GM12878 (cell line): Measurements from ENCODE around the gene RIOX2. TPM values are rescaled to one million over a fixed set of nuclear protein-coding genes. Genes with fewer than 3 reads are reported as not detected.

ENCODE experiments used
- ATAC-seq: fragments of 200-7000 bp; cut with Tn5 transposase; 3 replicates; pipeline ENCODE4 v1.9.1; 2020; ENCODE audit warnings: mild to moderate bottlenecking, moderate library complexity
- BruUV-seq: library from RNA; stranded (reverse); fragments of 400-500 nt; replicated peaks from 2 replicates; lab custom pipeline; 2021; lab: Mats Ljungman, UMichigan
- CTCF ChIA-PET: fragments of 300-600 bp; sonication (Branson Sonifier 250); formaldehyde crosslinking; extraction: SDS; loops from one replicate; lab custom pipeline; 2021; ENCODE audit warnings: inconsistent platforms; lab: Yijun Ruan, JAX
- POLR2A ChIA-PET: fragments of 350-600 bp; formaldehyde crosslinking; extraction: SDS; loops from one replicate; lab custom pipeline; 2021; ENCODE audit warnings: inconsistent platforms; lab: Charles Lee
- RAD21 ChIA-PET: fragments of 300-600 bp; sonication (Branson Sonifier 250); formaldehyde crosslinking; loops from one replicate; lab custom pipeline; 2023; ENCODE audit warnings: antibody characterized with exemption; ENCODE audit not compliant: unreplicated experiment; lab: Charles Lee
- SMC1A ChIA-PET: fragments of 300-600 bp; sonication (Branson Sonifier 250); formaldehyde crosslinking; loops from one replicate; lab custom pipeline; 2023; ENCODE audit not compliant: unreplicated experiment, uncharacterized antibody; lab: Charles Lee
- DNase-seq: peaks from one replicate; pipeline ENCODE4 v3.0.0-alpha.2; 2011; ENCODE audit warnings: low read depth, low spot score
- FAIRE-seq: peaks from 3 replicates; lab custom pipeline; 2011; peaks lifted over from hg19 to GRCh38; lab: Jason Lieb, UNC
- H2AFZ ChIP-seq: 2 replicates; pipeline ENCODE4 v1.6.0; 2011; ENCODE audit warnings: low read depth, low read length, control low read depth; ENCODE audit not compliant: control insufficient read depth
- H3K27ac ChIP-seq: 2 replicates; pipeline ENCODE4 v1.5.1; 2011; ENCODE audit warnings: control low read depth; ENCODE audit not compliant: control insufficient read depth, insufficient read depth
- H3K27me3 ChIP-seq, 2 experiments: replicated peaks in 1 of 2; 2 replicates each; pipeline versions ENCODE4 v1.6.0 to v1.6.1; 2011; ENCODE audit warnings: low read length in 1 of 2; ENCODE audit not compliant: control insufficient read depth in 2 of 2, insufficient read depth in 2 of 2
- H3K36me3 ChIP-seq, 2 experiments: 2 replicates each; pipeline ENCODE4 v1.5.1; 2011; ENCODE audit warnings: low read length in 1 of 2; ENCODE audit not compliant: control insufficient read depth in 2 of 2, insufficient read depth in 2 of 2
- H3K4me1 ChIP-seq: 2 replicates; pipeline ENCODE4 v1.6.1; 2011; ENCODE audit warnings: mild to moderate bottlenecking, low read length, moderate library complexity, mixed read lengths; ENCODE audit not compliant: control insufficient read depth, insufficient read depth
- H3K4me2 ChIP-seq: 2 replicates; pipeline ENCODE4 v1.6.0; 2011; ENCODE audit warnings: control low read depth; ENCODE audit not compliant: control insufficient read depth, insufficient read depth
- H3K4me3 ChIP-seq: fragments of 200-600 bp; sonication (generic); 2 replicates; pipeline ENCODE4 v1.5.1; 2016
- H3K79me2 ChIP-seq: 2 replicates; pipeline ENCODE4 v1.6.0; 2011; ENCODE audit warnings: low read length; ENCODE audit not compliant: control insufficient read depth, insufficient read depth
- H3K9ac ChIP-seq: 2 replicates; pipeline ENCODE4 v1.8.0; 2011; ENCODE audit warnings: low read length, control low read depth, mixed read lengths; ENCODE audit not compliant: control insufficient read depth, insufficient read depth
- H3K9me3 ChIP-seq: replicated peaks from 3 replicates; pipeline ENCODE4 v1.5.1; 2011; ENCODE audit warnings: mild to moderate bottlenecking, low read length; ENCODE audit not compliant: control insufficient read depth, insufficient read depth
- H4K20me1 ChIP-seq: 2 replicates; pipeline ENCODE4 v1.6.0; 2011; ENCODE audit not compliant: control insufficient read depth, insufficient read depth
- BCLAF1 ChIP-seq: fragments of 450-650 bp; IDR thresholded peaks from 2 replicates; pipeline ENCODE4 v1.6.1; 2017; ENCODE audit warnings: antibody characterized with exemption, mild to moderate bottlenecking, moderate library complexity
- CEBPZ ChIP-seq: fragments of 150-350 bp; IDR thresholded peaks from 2 replicates; pipeline ENCODE4 v1.6.1; 2016; ENCODE audit warnings: low read depth, low read length
- CHD1 ChIP-seq: IDR thresholded peaks from 2 replicates; pipeline ENCODE4 v1.6.1; 2012; ENCODE audit warnings: low read depth, low read length, improper control_type of control experiment
- EED ChIP-seq: sonication (generic); IDR thresholded peaks from 2 replicates; pipeline ENCODE4 v1.6.1; 2016; ENCODE audit warnings: antibody characterized with exemption, low read depth
- KDM1A ChIP-seq: fragments of 200-600 bp; sonication (generic); IDR thresholded peaks from 2 replicates; pipeline ENCODE4 v1.6.1; 2016; ENCODE audit warnings: borderline replicate concordance
- NR2C1 ChIP-seq: fragments of 450-650 bp; IDR thresholded peaks from 2 replicates; pipeline ENCODE4 v1.6.1; 2017; ENCODE audit warnings: antibody characterized with exemption, mild to moderate bottlenecking, moderate library complexity
- POLR2AphosphoS5 ChIP-seq: IDR thresholded peaks from 2 replicates; pipeline ENCODE4 v1.6.1; 2011; ENCODE audit warnings: mild to moderate bottlenecking, low read length, inconsistent platforms
- WGBS: methylation state at CpG from one replicate; pipeline ENCODE4 v1.1.6; 2016; ENCODE audit warnings: low lambda C conversion rate; ENCODE audit not compliant: insufficient replicate concordance, insufficient coverage; ENCODE audit errors: missing lambda C conversion rate; 5-methylcytosine and 5-hydroxymethylcytosine counted together
- in situ Hi-C: fragments of 300-500 bp; cut with MboI; formaldehyde crosslinking; loops from 9 replicates; pipeline ENCODE4 v1.14.3; 2018; ENCODE audit warnings: mixed read lengths
- intact Hi-C: fragments of 100-400 bp; cut with micrococcal nuclease; formaldehyde crosslinking; loops from one replicate; pipeline ENCODE4 v1.14.2; 2022; ENCODE audit not compliant: unreplicated experiment
- polyA plus RNA-seq, 11 experiments: library from polyadenylated mRNA; depleted of rRNA in 4 of 11; unstranded in 6 of 11; stranded (reverse) in 5 of 11; fragments of >200 nt; fragmentation: Nextera tagmentation in 4 of 11; fragmentation: Illumina TruSeq in 1 of 11; extraction: Ambion mirVana in 4 of 11; extraction: Trizol in 1 of 11; gene quantifications; 1 replicate in 1 of 11; 2 replicates in 10 of 11; pipeline versions ENCODE4 v1.2.1 to v1.2.3, GENCODE V29; 2011 to 2016; ENCODE audit warnings: inconsistent platforms in 2 of 11, missing spikeins in 2 of 11, low read depth in 1 of 11
- total RNA-seq, 4 experiments: library from RNA; depleted of rRNA in 3 of 4; stranded (reverse); fragments of >200 nt in 3 of 4; fragmentation: Illumina TruSeq in 1 of 4; extraction: Trizol in 1 of 4; gene quantifications; 2 replicates each; pipeline versions ENCODE4 v1.2.1 to v1.2.3, GENCODE V29; 2013 to 2021

The RIOX2 gene
- total and polyA plus RNA-seq, 10 of the 15 experiments (the other 5 are each of a cell fraction or from before 2014, with no cell fraction given), result 24.1 to 52.6 (median 44.0) TPM

DNA sequence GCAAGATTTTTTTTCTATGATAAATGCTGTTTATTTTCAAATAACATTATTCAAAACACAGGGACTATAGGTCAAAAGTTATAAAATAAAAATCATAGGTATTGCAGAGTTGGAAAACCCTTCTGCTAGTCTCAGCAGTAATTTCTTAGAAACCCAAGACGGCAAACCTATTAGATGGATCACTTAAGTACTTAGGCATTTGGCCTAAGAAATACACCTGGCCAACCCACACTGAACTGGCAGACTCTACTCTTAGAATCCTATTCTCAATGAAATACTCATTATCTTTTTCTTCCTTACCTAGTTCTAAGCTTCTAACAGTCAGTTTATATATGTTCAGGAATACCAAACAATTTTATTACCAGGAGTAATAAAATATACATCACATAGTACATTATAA is 30.5 kb upstream of the RIOX2 start:
- POLR2A ChIA-PET, result no interaction called here
- no peaks in the 10 kb centered on the region for H3K27me3 ChIP-seq
- no peak overlapping the region for H2AFZ ChIP-seq
- SMC1A ChIA-PET, result interaction anchor here (3.2 kb wide), 1 partner anchor 20 kb away, joined by 19 read pairs; no protein-coding TSS in a partner anchor
- ATAC-seq (no peak), FAIRE-seq (no peak), DNase-seq (no peak)
- no peaks in the 10 kb centered on the region for H3K9me3 ChIP-seq
- no peak overlapping the region for H3K9ac ChIP-seq
- RAD21 ChIA-PET, result interaction anchor here (0.6 to 0.8 kb wide), 2 partner anchors 19 to 388 kb away, joined by 3 to 4 read pairs; partner anchors contain the start of gene OR5K3
- peaks cover 10% of the 10 kb centered on the region; the same call in 1 of the 2 replicates for H3K4me1 ChIP-seq
- CTCF ChIA-PET, result interaction anchor here (1.1 to 3.7 kb wide), 3 partner anchors 12 to 41 kb away, joined by 3 to 22 read pairs (median 4); no protein-coding TSS in a partner anchor
- TF ChIP-seq EED, result no peak
- TF ChIP-seq CHD1, result no peak
- TF ChIP-seq POLR2AphosphoS5, result no peak
- no peak for TF ChIP-seq NR2C1
- TF ChIP-seq CEBPZ, result no peak
- TF ChIP-seq KDM1A, result no peak
- no peak for TF ChIP-seq BCLAF1
- no peaks in the 10 kb centered on the region for H3K36me3 ChIP-seq
- no peak overlapping the region for H3K4me2 ChIP-seq
- H3K79me2 ChIP-seq, result no peaks in the 10 kb centered on the region
- no peak overlapping the region for H3K27ac ChIP-seq
- no TSS peak for BruUV-seq
- WGBS, result 67% methylated on average over 1 of the region's 1 CpG
- H4K20me1 ChIP-seq, result no peaks in the 10 kb centered on the region
- H3K4me3 ChIP-seq, result no peak overlapping the region
- in situ Hi-C loops (no loop called here), intact Hi-C loops (no loop called here)
